ENCODE data around the gene OMP.

The OMP gene

GRCh38 chr11:77127920-77128691 is 25.5 kb downstream of the OMP start, which contains the start of gene MYO7A:
Gene MYO7A (plus strand): TSS chr11:77128246. CDS start chr11:77130635, 2,389 bp downstream.
- Histone ChIP-seq H3K27me3 (ENCODE audit: control insufficient read depth in 1 of 2, insufficient read depth in 2 of 2, low read length in 2 of 2) (peaks cover 0 to 14% of the 10 kb centered on the region in 2 donors), H3K27ac (ENCODE audit: low read depth, low read length) (no peak within 1 kb of the TSS), H3K9ac (ENCODE audit: low read length) (peak within 1 kb of the TSS; percentile 17), H3K4me1 (ENCODE audit: insufficient read depth, low read length) (peaks cover 22% of the 10 kb centered on the region), H3K9me3 (ENCODE audit: low read length) (no peaks in the 10 kb centered on the region), H3K4me3 (ENCODE audit: low read depth in 1 of 2, low read length in 2 of 2) (peak within 1 kb of the TSS; percentile 54 to 61), H3K36me3 (ENCODE audit: insufficient read depth, low read length) (peaks cover 5% of the 10 kb centered on the region)

- Histone ChIP-seq H3K27me3 (ENCODE audit: control insufficient read depth in 1 of 2, insufficient read depth in 2 of 2, low read length in 2 of 2) (peaks cover 0 to 14% of the 10 kb centered on the region in 2 donors), H3K9ac (ENCODE audit: low read length) (no peak overlapping the region), H3K4me1 (ENCODE audit: insufficient read depth, low read length) (peaks cover 22% of the 10 kb centered on the region), H3K4me3 (ENCODE audit: low read depth in 1 of 2, low read length in 2 of 2) (no peak overlapping the region), H3K36me3 (ENCODE audit: insufficient read depth, low read length) (no peaks in the 10 kb centered on the region), H3K9me3 (ENCODE audit: low read length) (no peaks in the 10 kb centered on the region), H3K27ac (ENCODE audit: low read depth, low read length) (no peak overlapping the region)
Observed at GRCh38 chr11:77129069-77129841, 26.6 kb downstream of the OMP start.

GRCh38 chr11:77129842-77130756 is 27.5 kb downstream of the OMP start:
- H3K36me3 ChIP-seq (ENCODE audit: insufficient read depth, low read length): no peaks in the 10 kb centered on the region
- no peaks in the 10 kb centered on the region for H3K9me3 ChIP-seq (ENCODE audit: low read length)
- peaks cover 22% of the 10 kb centered on the region for H3K4me1 ChIP-seq (ENCODE audit: insufficient read depth, low read length)
- no peak overlapping the region for H3K9ac ChIP-seq (ENCODE audit: low read length)
- H3K27ac ChIP-seq (ENCODE audit: low read depth, low read length): no peak overlapping the region
- peaks cover 0 to 14% of the 10 kb centered on the region in 2 donors for H3K27me3 ChIP-seq (ENCODE audit: control insufficient read depth in 1 of 2, insufficient read depth in 2 of 2, low read length in 2 of 2)
- no peak overlapping the region for H3K4me3 ChIP-seq (ENCODE audit: low read depth in 1 of 2, low read length in 2 of 2)

- Histone ChIP-seq H3K27ac (ENCODE audit: low read depth, low read length) (no peak overlapping the region), H3K9me3 (ENCODE audit: low read length) (no peaks in the 10 kb centered on the region), H3K36me3 (ENCODE audit: insufficient read depth, low read length) (no peaks in the 10 kb centered on the region), H3K9ac (ENCODE audit: low read length) (no peak overlapping the region), H3K4me3 (ENCODE audit: low read depth in 1 of 2, low read length in 2 of 2) (no peak overlapping the region), H3K4me1 (ENCODE audit: insufficient read depth, low read length) (peaks cover 22% of the 10 kb centered on the region), H3K27me3 (ENCODE audit: control insufficient read depth in 1 of 2, insufficient read depth in 2 of 2, low read length in 2 of 2) (peaks cover 0 to 14% of the 10 kb centered on the region in 2 donors)
Observed at GRCh38 chr11:77130763-77131513, 28.3 kb downstream of the OMP start.

GRCh38 chr11:77131560-77131959 is 28.9 kb downstream of the OMP start:
- H3K27me3 ChIP-seq (ENCODE audit: control insufficient read depth in 1 of 2, insufficient read depth in 2 of 2, low read length in 2 of 2): peaks cover 0 to 14% of the 10 kb centered on the region in 2 donors
- peaks cover 22% of the 10 kb centered on the region for H3K4me1 ChIP-seq (ENCODE audit: insufficient read depth, low read length)
- no peaks in the 10 kb centered on the region for H3K36me3 ChIP-seq (ENCODE audit: insufficient read depth, low read length)
- no peaks in the 10 kb centered on the region for H3K9me3 ChIP-seq (ENCODE audit: low read length)
- H3K9ac ChIP-seq (ENCODE audit: low read length): no peak overlapping the region
- H3K4me3 ChIP-seq (ENCODE audit: low read depth in 1 of 2, low read length in 2 of 2): no peak overlapping the region
- no peak overlapping the region for H3K27ac ChIP-seq (ENCODE audit: low read depth, low read length)

GRCh38 chr11:77135069-77135468 is 32.4 kb downstream of the OMP start:
- Histone ChIP-seq H3K36me3 (ENCODE audit: insufficient read depth, low read length) (no peaks in the 10 kb centered on the region), H3K9ac (ENCODE audit: low read length) (no peak overlapping the region), H3K4me3 (ENCODE audit: low read depth in 1 of 2, low read length in 2 of 2) (no peak overlapping the region), H3K9me3 (ENCODE audit: low read length) (no peaks in the 10 kb centered on the region), H3K27ac (ENCODE audit: low read depth, low read length) (no peak overlapping the region), H3K4me1 (ENCODE audit: insufficient read depth, low read length) (peaks cover 11% of the 10 kb centered on the region), H3K27me3 (ENCODE audit: control insufficient read depth in 1 of 2, insufficient read depth in 2 of 2, low read length in 2 of 2) (peaks cover 0 to 16% of the 10 kb centered on the region in 2 donors)

GRCh38 chr11:77136074-77136473 is 33.4 kb downstream of the OMP start:
- no peaks in the 10 kb centered on the region for H3K36me3 ChIP-seq (ENCODE audit: insufficient read depth, low read length)
- no peak overlapping the region for H3K4me3 ChIP-seq (ENCODE audit: low read depth in 1 of 2, low read length in 2 of 2)
- H3K9me3 ChIP-seq (ENCODE audit: low read length): no peaks in the 10 kb centered on the region
- peaks cover 0 to 16% of the 10 kb centered on the region in 2 donors for H3K27me3 ChIP-seq (ENCODE audit: control insufficient read depth in 1 of 2, insufficient read depth in 2 of 2, low read length in 2 of 2)
- H3K4me1 ChIP-seq (ENCODE audit: insufficient read depth, low read length): peaks cover 3% of the 10 kb centered on the region
- no peak overlapping the region for H3K27ac ChIP-seq (ENCODE audit: low read depth, low read length)
- no peak overlapping the region for H3K9ac ChIP-seq (ENCODE audit: low read length)

- H3K27ac ChIP-seq (ENCODE audit: low read depth, low read length): no peak overlapping the region
- H3K9me3 ChIP-seq (ENCODE audit: low read length): no peaks in the 10 kb centered on the region
- H3K9ac ChIP-seq (ENCODE audit: low read length): no peak overlapping the region
- H3K4me3 ChIP-seq (ENCODE audit: low read depth in 1 of 2, low read length in 2 of 2): no peak overlapping the region
- H3K27me3 ChIP-seq (ENCODE audit: control insufficient read depth in 1 of 2, insufficient read depth in 2 of 2, low read length in 2 of 2): peaks cover 0 to 16% of the 10 kb centered on the region in 2 donors
- no peaks in the 10 kb centered on the region for H3K4me1 ChIP-seq (ENCODE audit: insufficient read depth, low read length)
- H3K36me3 ChIP-seq (ENCODE audit: insufficient read depth, low read length): no peaks in the 10 kb centered on the region
Observed at GRCh38 chr11:77136784-77137420, 34.3 kb downstream of the OMP start.

GRCh38 chr11:77137421-77137820 is 34.8 kb downstream of the OMP start:
- Histone ChIP-seq H3K36me3 (ENCODE audit: insufficient read depth, low read length) (no peaks in the 10 kb centered on the region), H3K27ac (ENCODE audit: low read depth, low read length) (no peak overlapping the region), H3K4me1 (ENCODE audit: insufficient read depth, low read length) (no peaks in the 10 kb centered on the region), H3K9ac (ENCODE audit: low read length) (no peak overlapping the region), H3K4me3 (ENCODE audit: low read depth in 1 of 2, low read length in 2 of 2) (no peak overlapping the region), H3K9me3 (ENCODE audit: low read length) (no peaks in the 10 kb centered on the region), H3K27me3 (ENCODE audit: control insufficient read depth in 1 of 2, insufficient read depth in 2 of 2, low read length in 2 of 2) (peaks cover 0 to 16% of the 10 kb centered on the region in 2 donors)

GRCh38 chr11:77138106-77138649 is 35.5 kb downstream of the OMP start:
- Histone ChIP-seq H3K9me3 (ENCODE audit: low read length) (no peaks in the 10 kb centered on the region), H3K4me3 (ENCODE audit: low read depth in 1 of 2, low read length in 2 of 2) (no peak overlapping the region), H3K4me1 (ENCODE audit: insufficient read depth, low read length) (no peaks in the 10 kb centered on the region), H3K27me3 (ENCODE audit: control insufficient read depth in 1 of 2, insufficient read depth in 2 of 2, low read length in 2 of 2) (peaks cover 0 to 16% of the 10 kb centered on the region in 2 donors), H3K36me3 (ENCODE audit: insufficient read depth, low read length) (no peaks in the 10 kb centered on the region), H3K27ac (ENCODE audit: low read depth, low read length) (no peak overlapping the region), H3K9ac (ENCODE audit: low read length) (no peak overlapping the region)
